ENCODE measurements around the gene MFAP3.

The MFAP3 gene

DNA sequence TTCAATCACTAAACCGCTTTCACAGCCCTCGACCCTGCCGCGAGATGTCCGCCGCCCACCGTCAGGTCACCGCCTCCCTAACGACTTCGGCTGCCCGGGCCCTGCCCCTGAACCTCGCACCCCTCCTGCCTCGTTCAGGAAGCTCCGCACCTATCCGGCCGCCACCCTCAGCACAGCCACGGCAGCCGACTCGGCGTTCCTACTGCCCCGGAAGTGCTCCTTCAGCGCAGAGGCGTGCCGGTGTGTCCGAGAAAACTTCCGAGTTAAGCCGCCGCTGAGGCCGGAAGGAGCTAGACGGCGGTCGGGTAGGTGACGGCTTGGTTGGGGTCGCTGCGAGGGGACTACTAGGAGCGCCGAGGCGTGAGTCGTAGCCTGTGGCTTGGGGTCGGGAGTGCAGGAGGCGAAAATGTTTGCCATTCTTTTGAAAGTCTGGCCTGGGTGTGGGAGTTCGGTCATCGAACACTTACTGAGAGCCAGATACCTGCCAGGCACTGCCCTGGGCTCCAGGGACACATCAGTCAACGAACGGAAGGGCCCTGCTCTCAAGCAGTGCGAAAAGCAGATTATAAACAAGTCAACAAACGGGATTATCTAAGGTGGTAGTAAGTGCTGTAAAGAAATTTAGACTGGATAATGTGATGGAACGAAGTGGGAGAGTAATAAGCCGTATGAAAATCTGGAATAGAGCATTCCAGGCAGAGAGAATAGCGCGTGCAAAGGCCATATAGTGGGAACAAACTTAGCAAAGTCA lies at the start of gene MFAP3, which contains the start of gene FAM114A2:
Gene MFAP3 (plus strand): TSS at position 261 of the 751 bp plus-strand sequence. CDS start 10,756 bp downstream, outside the sequence.
Gene FAM114A2 (minus strand): TSS at position 204 of the 751 bp plus-strand sequence. CDS start 3,957 bp downstream, outside the sequence.
- peaks cover 20% of the 10 kb centered on the region for H3K4me1 ChIP-seq
- H3K27me3 ChIP-seq: no peaks in the 10 kb centered on the region
- no peaks in the 10 kb centered on the region; the same call in 1 of the 2 replicates for H4K20me1 ChIP-seq
- no peak for TF ChIP-seq Cebpa-rat (IDR thresholded peaks at IDR 0.05)
- peak within 1 kb of the TSS; percentile 82 for H3K4me2 ChIP-seq
- peak within 1 kb of the TSS; percentile 78 for H3K9ac ChIP-seq
- H3K9me3 ChIP-seq: no peaks in the 10 kb centered on the region
- H3K27ac ChIP-seq: peak within 1 kb of the TSS; percentile 64
- H3K4me3 ChIP-seq: peak within 1 kb of the TSS; percentile 78
- H3K36me3 ChIP-seq: no peaks in the 10 kb centered on the region

DNA sequence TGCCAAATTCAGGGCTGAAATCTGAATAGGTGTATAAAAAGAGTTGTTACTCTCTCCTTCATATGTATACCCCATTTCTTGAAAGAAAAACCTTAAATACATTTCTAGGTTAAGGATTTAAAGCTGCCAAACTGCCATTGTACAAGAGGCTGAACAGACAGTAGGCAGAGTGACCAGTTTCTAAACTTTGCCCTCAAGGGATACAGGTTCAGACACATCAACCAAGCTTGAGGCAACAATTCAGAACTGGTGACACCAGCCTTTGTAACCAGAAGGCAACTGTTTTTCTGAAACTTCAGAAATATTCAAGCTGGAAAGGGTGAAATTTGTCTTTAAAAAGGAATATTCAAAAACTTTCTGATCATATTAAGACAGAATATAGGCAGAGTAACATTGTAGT lies 47.6 kb upstream of the MFAP3 start:
- Histone ChIP-seq H4K20me1 (no peaks in the 10 kb centered on the region), H3K4me3 (no peak overlapping the region), H3K4me2 (no peak overlapping the region), H3K9me3 (no peaks in the 10 kb centered on the region), H3K4me1 (no peaks in the 10 kb centered on the region), H3K27ac (no peak overlapping the region), H3K27me3 (no peaks in the 10 kb centered on the region), H3K36me3 (peaks cover 4% of the 10 kb centered on the region; the same call in 1 of the 2 replicates), H3K9ac (no peak overlapping the region)
- no peak for TF ChIP-seq Cebpa-rat (IDR thresholded peaks at IDR 0.05)

DNA sequence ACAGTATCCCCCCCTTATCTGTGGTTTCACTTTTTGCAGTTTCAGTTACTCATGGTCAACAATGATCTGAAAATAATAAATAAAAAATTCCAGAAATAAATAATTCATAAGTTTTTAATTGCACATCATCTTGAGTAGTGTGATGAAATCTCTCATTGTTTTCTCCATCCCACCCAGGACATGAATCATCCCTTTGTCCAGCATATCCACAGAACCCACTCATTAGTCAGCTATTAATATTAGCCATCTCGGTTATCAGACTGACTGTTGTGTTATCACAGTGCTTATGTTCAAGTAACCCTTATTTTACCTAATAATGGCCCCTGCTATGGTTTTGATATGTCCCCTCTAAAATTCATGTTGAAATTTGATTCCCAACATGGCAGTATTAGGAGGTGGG lies 40.8 kb upstream of the MFAP3 start:
- Histone ChIP-seq H4K20me1 (no peaks in the 10 kb centered on the region), H3K27me3 (no peaks in the 10 kb centered on the region), H3K9me3 (no peaks in the 10 kb centered on the region), H3K9ac (no peak overlapping the region), H3K4me3 (no peak overlapping the region), H3K4me2 (no peak overlapping the region), H3K27ac (no peak overlapping the region), H3K4me1 (no peaks in the 10 kb centered on the region), H3K36me3 (peaks cover 27% of the 10 kb centered on the region)
- no peak for TF ChIP-seq Cebpa-rat (IDR thresholded peaks at IDR 0.05)

DNA sequence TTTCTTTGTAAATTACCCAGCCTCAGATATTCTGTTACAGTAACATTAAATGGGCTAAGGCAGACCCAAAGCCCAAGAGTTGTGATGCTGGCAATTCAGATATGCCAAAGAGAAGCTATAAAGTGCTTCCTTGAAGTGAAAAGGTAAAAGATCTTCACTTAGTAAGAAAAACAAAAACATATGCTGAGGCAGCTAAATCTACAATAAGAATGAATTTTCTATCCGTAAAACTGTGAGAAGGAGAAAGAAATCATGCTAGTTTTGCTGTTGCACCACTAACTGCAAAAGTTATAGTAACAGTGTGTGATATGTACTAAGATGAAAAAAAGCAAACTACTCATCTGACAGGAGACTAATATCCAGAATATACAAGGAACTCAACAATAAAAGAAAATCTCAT lies 40.0 kb upstream of the MFAP3 start:
- no peak for TF ChIP-seq Cebpa-rat (IDR thresholded peaks at IDR 0.05)
- Histone ChIP-seq H3K9me3 (no peaks in the 10 kb centered on the region), H3K4me1 (no peaks in the 10 kb centered on the region), H3K9ac (no peak overlapping the region), H3K27ac (no peak overlapping the region), H3K36me3 (peaks cover 27% of the 10 kb centered on the region), H3K4me3 (no peak overlapping the region), H3K27me3 (no peaks in the 10 kb centered on the region), H3K4me2 (no peak overlapping the region), H4K20me1 (no peaks in the 10 kb centered on the region)

DNA sequence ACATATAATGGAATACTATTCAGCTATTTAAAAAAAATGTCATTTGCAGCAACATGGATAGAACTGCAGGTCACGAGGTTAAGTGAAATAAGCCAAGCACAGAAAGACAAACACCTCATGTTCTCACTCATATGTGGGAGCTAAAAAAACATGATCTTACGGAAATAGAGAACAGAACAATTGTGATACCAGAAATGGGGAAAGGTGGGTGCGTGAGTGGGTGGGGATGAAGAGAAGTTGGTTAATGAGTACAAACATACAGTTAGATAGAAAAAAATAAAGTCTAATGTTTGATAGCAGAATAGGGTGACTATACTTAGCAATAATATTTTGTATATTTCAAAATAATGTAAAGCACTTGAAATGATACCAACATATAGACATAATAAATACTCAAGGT lies 38.8 kb upstream of the MFAP3 start:
- no peak for TF ChIP-seq Cebpa-rat (IDR thresholded peaks at IDR 0.05)
- Histone ChIP-seq H3K4me1 (no peaks in the 10 kb centered on the region), H4K20me1 (no peaks in the 10 kb centered on the region)

DNA sequence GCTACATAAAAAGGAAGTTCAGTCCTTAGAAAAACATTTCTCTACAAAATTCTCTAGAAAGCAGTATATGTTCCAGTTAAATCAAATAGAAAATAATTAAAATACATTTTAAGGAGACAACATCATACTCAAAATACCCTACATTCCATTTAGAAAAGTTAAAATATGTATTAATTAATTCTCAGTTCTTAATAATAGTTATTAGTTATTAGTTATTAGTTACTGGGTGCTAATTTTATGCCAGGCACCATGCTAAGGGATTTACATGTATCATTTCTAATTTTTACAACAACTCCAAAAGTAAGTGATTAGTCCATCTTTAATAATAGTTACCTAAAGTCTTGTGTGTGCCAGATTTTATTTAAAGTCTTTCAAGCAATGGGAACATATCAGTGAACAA lies 38.1 kb upstream of the MFAP3 start:
- no peak overlapping the region for H3K9ac ChIP-seq
- no peaks in the 10 kb centered on the region for H3K4me1 ChIP-seq
- H3K4me3 ChIP-seq: no peak overlapping the region
- no peak overlapping the region for H3K4me2 ChIP-seq
- H3K27me3 ChIP-seq: no peaks in the 10 kb centered on the region
- H3K27ac ChIP-seq: no peak overlapping the region
- no peak for TF ChIP-seq Cebpa-rat (IDR thresholded peaks at IDR 0.05)
- H4K20me1 ChIP-seq: no peaks in the 10 kb centered on the region
- H3K9me3 ChIP-seq: no peaks in the 10 kb centered on the region
- peaks cover 23% of the 10 kb centered on the region for H3K36me3 ChIP-seq

More for the DNA sequence above, 38.8 kb upstream of the MFAP3 start:
- Histone ChIP-seq H3K4me2 (no peak overlapping the region), H3K36me3 (peaks cover 23% of the 10 kb centered on the region), H3K27me3 (no peaks in the 10 kb centered on the region), H3K4me3 (no peak overlapping the region), H3K9me3 (no peaks in the 10 kb centered on the region), H3K9ac (no peak overlapping the region), H3K27ac (no peak overlapping the region)

DNA sequence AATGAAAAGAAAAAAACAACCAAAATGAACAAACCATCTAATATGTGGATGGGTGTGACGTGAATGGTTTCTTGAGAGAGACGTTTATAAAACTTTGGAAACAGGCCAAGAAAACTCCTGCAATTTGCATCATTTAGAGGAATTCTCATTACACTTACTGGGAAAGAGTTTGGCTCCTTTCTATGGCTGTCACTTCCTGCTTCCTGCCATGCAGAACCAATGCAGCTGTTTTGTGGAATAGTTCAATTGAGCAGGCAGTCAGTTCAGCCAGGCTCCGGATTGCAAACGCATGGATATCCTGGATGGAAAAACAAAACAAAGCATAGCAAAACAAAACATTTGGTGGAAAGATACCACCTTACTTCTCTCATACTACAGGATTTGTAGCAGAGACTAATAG lies 36.7 kb upstream of the MFAP3 start:
- no peak overlapping the region for H3K4me3 ChIP-seq
- H3K27ac ChIP-seq: no peak overlapping the region
- H3K4me1 ChIP-seq: no peaks in the 10 kb centered on the region
- TF ChIP-seq Cebpa-rat (IDR thresholded peaks at IDR 0.05): no peak
- H3K4me2 ChIP-seq: no peak overlapping the region
- H3K27me3 ChIP-seq: no peaks in the 10 kb centered on the region
- no peaks in the 10 kb centered on the region for H4K20me1 ChIP-seq
- peaks cover 23% of the 10 kb centered on the region for H3K36me3 ChIP-seq
- no peak overlapping the region for H3K9ac ChIP-seq
- H3K9me3 ChIP-seq: no peaks in the 10 kb centered on the region

DNA sequence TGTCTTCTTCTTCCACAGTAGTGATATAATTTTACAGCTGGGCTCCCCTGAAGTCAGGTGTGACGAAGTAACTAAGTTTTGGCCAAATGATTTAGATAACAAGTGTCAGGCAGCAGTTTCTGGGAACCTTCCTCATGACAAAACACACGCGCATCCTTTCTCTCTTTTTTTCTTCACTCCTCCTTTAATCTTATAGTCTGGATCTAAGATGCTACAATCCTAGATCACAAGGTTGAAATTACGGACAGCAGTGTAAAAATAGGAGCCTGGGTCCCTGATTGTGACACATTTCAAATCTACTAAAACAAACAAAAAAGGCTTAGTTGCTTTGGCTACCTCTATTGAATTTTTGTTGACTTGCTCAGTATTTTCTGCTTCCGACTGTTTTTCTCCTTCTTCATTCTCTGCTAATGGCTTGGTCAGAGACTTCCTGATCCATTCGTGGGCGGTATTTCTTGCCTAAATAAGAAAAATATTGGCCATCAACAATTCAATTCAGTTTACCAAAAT lies 36.2 kb upstream of the MFAP3 start:
- H3K27ac ChIP-seq: no peak overlapping the region
- H3K4me1 ChIP-seq: no peaks in the 10 kb centered on the region
- no peaks in the 10 kb centered on the region for H4K20me1 ChIP-seq
- no peak overlapping the region for H3K4me3 ChIP-seq
- no peak overlapping the region for H3K9ac ChIP-seq
- no peak for TF ChIP-seq Cebpa-rat (IDR thresholded peaks at IDR 0.05)
- H3K27me3 ChIP-seq: no peaks in the 10 kb centered on the region
- no peak overlapping the region for H3K4me2 ChIP-seq
- H3K9me3 ChIP-seq: no peaks in the 10 kb centered on the region
- peaks cover 20% of the 10 kb centered on the region for H3K36me3 ChIP-seq

DNA sequence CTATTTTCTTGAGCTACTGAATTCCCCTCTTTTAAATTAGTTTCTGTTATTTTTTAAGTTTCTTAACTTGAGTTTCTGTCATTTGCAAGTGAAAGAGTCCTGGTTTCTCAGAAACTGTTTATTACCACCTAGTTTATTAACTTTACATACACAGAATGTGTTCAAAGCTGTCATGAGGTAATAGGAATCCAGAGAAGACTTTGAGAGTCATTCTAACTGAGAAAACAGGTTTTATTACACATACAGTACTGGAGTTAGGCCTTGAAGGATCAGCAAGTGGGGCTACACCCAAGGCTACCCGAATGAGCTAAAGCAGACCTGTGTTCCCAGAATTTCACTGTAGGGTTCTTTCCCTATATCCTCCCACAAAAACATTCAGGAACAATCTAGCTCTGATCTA lies 33.1 kb upstream of the MFAP3 start:
- Histone ChIP-seq H3K36me3 (peaks cover 20% of the 10 kb centered on the region), H3K27me3 (no peaks in the 10 kb centered on the region), H3K4me2 (no peak overlapping the region), H3K4me3 (no peak overlapping the region), H3K9me3 (no peaks in the 10 kb centered on the region), H4K20me1 (no peaks in the 10 kb centered on the region), H3K4me1 (no peaks in the 10 kb centered on the region), H3K9ac (no peak overlapping the region), H3K27ac (no peak overlapping the region)
- no peak for TF ChIP-seq Cebpa-rat (IDR thresholded peaks at IDR 0.05)

DNA sequence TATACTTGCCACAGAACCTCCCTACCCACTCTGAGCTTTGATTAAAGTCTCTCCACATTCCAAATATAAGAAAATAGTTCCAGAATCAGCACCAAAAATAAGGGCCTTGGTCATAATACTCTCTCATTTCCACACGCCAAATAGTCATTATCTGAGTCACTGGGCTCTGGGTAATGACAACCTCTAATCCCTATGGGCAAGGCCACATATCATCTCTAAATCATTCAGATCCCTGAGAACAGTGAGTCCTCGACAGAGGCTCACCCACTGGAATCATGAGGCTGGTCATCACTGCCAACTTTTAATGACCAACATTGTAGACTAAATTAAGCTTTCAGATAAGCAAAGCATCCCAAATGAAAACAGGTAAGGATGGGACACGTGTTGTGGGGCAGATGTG lies 28.1 kb upstream of the MFAP3 start:
- TF ChIP-seq Cebpa-rat (IDR thresholded peaks at IDR 0.05): no peak
- H3K4me1 ChIP-seq: no peaks in the 10 kb centered on the region
- no peak overlapping the region for H3K4me2 ChIP-seq
- H3K4me3 ChIP-seq: no peak overlapping the region
- peaks cover 30% of the 10 kb centered on the region for H3K36me3 ChIP-seq
- H3K27ac ChIP-seq: no peak overlapping the region
- no peak overlapping the region for H3K9ac ChIP-seq
- no peaks in the 10 kb centered on the region for H4K20me1 ChIP-seq
- peaks cover 14% of the 10 kb centered on the region for H3K9me3 ChIP-seq
- H3K27me3 ChIP-seq: no peaks in the 10 kb centered on the region
